ENCODE results near the gene SMCHD1. TPM values are rescaled to one million over a fixed set of nuclear protein-coding genes. Genes with fewer than 3 reads are reported as not detected.

SMCHD1 gene
- total RNA-seq, 3 donors from 2014 or later: 73.9 to 131 (median 102) TPM

GRCh38 chr18:2715990-2716389, 60.5 kb downstream of the SMCHD1 start:
- no peaks in the 10 kb centered on the region for H3K9me3 ChIP-seq
- TF ChIP-seq POLR2A (IDR thresholded peaks at IDR 0.05) (no peak), POLR2AphosphoS5 (IDR thresholded peaks at IDR 0.05) (no peak), CTCF (IDR thresholded peaks at IDR 0.05) (no peak)
- peaks cover 16% of the 10 kb centered on the region for H3K36me3 ChIP-seq
- H3K27me3 ChIP-seq: no peaks in the 10 kb centered on the region
- no peaks in the 10 kb centered on the region for H3K4me1 ChIP-seq
- DNase-seq (ENCODE audit: low spot score in 2 of 2): no peak
- no peak overlapping the region for H3K27ac ChIP-seq
- H3K4me3 ChIP-seq: no peak overlapping the region
- intact Hi-C loops (cut with DNase I; ENCODE audit: low total_unique reads): no loop called here

GRCh38 chr18:2716394-2717326, 61.1 kb downstream of the SMCHD1 start:
- Histone ChIP-seq H3K27ac (no peak overlapping the region), H3K27me3 (no peaks in the 10 kb centered on the region), H3K9me3 (no peaks in the 10 kb centered on the region), H3K36me3 (peaks cover 16% of the 10 kb centered on the region), H3K4me1 (no peaks in the 10 kb centered on the region), H3K4me3 (no peak overlapping the region)
- intact Hi-C loops (cut with DNase I; ENCODE audit: low total_unique reads): no loop called here
- no peak for DNase-seq (ENCODE audit: low spot score in 2 of 2)
- TF ChIP-seq CTCF (IDR thresholded peaks at IDR 0.05) (no peak), POLR2A (IDR thresholded peaks at IDR 0.05) (no peak), POLR2AphosphoS5 (IDR thresholded peaks at IDR 0.05) (no peak)

GRCh38 chr18:2717407-2717806, 61.9 kb downstream of the SMCHD1 start:
- TF ChIP-seq POLR2A (IDR thresholded peaks at IDR 0.05): no peak
- no peak for TF ChIP-seq POLR2AphosphoS5 (IDR thresholded peaks at IDR 0.05)
- TF ChIP-seq CTCF (IDR thresholded peaks at IDR 0.05): no peak
- Histone ChIP-seq H3K9me3 (no peaks in the 10 kb centered on the region), H3K36me3 (peaks cover 11% of the 10 kb centered on the region), H3K27me3 (no peaks in the 10 kb centered on the region), H3K4me3 (no peak overlapping the region), H3K4me1 (no peaks in the 10 kb centered on the region), H3K27ac (no peak overlapping the region)
- DNase-seq (ENCODE audit: low spot score in 2 of 2): no peak
- intact Hi-C loops (cut with DNase I; ENCODE audit: low total_unique reads): no loop called here

GRCh38 chr18:2719040-2719439, 63.5 kb downstream of the SMCHD1 start:
- peaks cover 6% of the 10 kb centered on the region for H3K36me3 ChIP-seq
- H3K9me3 ChIP-seq: no peaks in the 10 kb centered on the region

More at GRCh38 chr18:2719040-2719439, 63.5 kb downstream of the SMCHD1 start:
- TF ChIP-seq POLR2AphosphoS5 (IDR thresholded peaks at IDR 0.05) (no peak), CTCF (IDR thresholded peaks at IDR 0.05) (no peak), POLR2A (IDR thresholded peaks at IDR 0.05) (no peak)
- Histone ChIP-seq H3K4me1 (no peaks in the 10 kb centered on the region), H3K27ac (no peak overlapping the region), H3K4me3 (no peak overlapping the region), H3K27me3 (no peaks in the 10 kb centered on the region)
- intact Hi-C loops (cut with DNase I; ENCODE audit: low total_unique reads): no loop called here
- DNase-seq (ENCODE audit: low spot score in 2 of 2): no peak

Measured in breast epithelium (tissue), 4 donors.